ENCODE data around the gene RNF175. TPM values are rescaled to one million over a fixed set of nuclear protein-coding genes. Genes with fewer than 3 reads are reported as not detected.

RNF175 gene
- polyA plus RNA-seq (2013, experiment 1 of 2) = 5.9 TPM
- polyA plus RNA-seq (2013, experiment 2 of 2) = 10.3 TPM

DNA sequence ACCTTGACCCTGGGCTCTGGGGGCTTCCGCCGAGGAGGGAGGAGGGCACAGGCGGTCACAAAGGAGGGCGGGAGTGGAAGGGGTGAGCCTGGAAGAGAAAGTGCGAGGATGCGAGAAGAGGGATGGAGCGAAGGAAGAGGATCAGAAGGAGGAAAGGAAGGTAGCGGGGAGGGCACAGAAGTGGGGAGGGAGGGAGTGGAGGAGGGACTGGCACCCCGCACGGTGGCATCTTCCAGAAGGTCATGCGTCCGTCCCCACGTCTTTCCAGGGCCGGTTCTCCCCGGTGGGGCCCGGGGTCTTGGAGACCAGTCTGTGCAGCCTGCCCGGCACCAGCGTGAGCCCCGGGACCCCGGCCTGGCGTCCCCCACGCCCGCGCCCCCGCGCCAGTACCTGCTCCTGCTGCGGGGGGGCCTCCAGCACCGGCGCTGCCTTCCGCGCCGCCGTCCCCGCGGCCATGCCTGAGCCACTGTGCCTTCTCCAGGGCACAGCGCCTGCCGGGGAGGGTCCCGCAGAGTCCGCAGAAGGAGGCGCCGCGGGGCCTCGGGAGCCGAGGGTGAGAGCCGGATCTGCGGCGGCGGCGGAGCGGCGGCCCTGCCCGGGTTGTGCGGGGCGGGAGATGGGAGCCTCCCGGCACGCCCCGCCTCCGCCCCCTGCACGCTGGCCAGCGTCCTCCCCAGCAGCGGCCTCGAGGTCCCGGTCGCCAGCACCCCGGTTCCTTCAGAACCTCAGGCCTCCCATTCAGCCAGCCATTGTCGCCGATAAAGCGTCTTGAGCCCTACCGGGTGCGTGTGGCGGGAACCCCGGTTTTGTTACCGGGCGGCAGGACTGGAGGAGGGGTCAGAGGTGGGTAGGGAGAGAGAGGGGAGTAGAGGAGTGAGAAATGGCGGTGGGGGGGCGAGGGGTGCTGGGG lies at the start of gene RNF175:
RNF175 (minus strand) TSS at position 618 of the 910 bp plus-strand sequence; CDS start at position 456, 162 bp downstream.
- Histone ChIP-seq H3K27ac (ENCODE audit: low read depth, low read length) (0 out of 2 replicates have a peak within 1 kb of the TSS, but pooled peaks have one; percentile 17), H3K9ac (ENCODE audit: low read depth, low read length) (peak within 1 kb of the TSS; percentile 79), H3K4me3 (ENCODE audit: low read length) (peak within 1 kb of the TSS; percentile 70)

DNA sequence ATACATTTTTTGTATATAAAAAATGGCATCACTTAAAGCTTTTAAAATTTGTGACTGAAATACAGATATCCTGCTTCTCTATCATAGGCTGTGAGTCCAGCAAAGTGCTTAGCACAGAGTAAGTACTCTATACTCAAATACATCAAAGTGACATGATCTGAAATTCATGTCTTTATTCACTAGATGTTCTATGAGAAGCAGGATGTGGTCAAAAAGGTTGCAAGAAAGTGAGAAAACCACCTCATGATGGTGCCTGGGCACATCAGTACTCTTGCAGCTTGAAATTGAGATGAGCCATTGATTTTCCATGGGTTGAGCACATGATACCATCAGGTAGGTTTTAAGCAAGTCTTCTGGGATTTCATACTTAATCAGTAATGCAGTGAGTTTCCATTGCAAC lies 49.5 kb upstream of the RNF175 start:
- no peaks in the 10 kb centered on the region for H3K36me3 ChIP-seq (ENCODE audit: insufficient read depth, low read length)
- H3K9me3 ChIP-seq (ENCODE audit: insufficient read depth, low read depth, low read length) = no peaks in the 10 kb centered on the region
- no peak overlapping the region for H3K9ac ChIP-seq (ENCODE audit: low read depth, low read length)
- H3K27ac ChIP-seq (ENCODE audit: low read depth, low read length) = no peak overlapping the region
- no peak overlapping the region for H3K4me3 ChIP-seq (ENCODE audit: low read length)
- H3K4me1 ChIP-seq (ENCODE audit: insufficient read depth, low read length) = peaks cover 5% of the 10 kb centered on the region; the same call in 1 of the 2 replicates
- H3K27me3 ChIP-seq (ENCODE audit: insufficient read depth, low read length) = no peaks in the 10 kb centered on the region

More for the DNA sequence above, at the start of gene RNF175:
- peaks cover 27% of the 10 kb centered on the region for H3K27me3 ChIP-seq (ENCODE audit: insufficient read depth, low read length)
- peaks cover 30% of the 10 kb centered on the region for H3K4me1 ChIP-seq (ENCODE audit: insufficient read depth, low read length)
- WGBS = under 1% methylated on average over 76 of the region's 76 CpGs
- H3K9me3 ChIP-seq (ENCODE audit: insufficient read depth, low read depth, low read length) = no peaks in the 10 kb centered on the region
- no peaks in the 10 kb centered on the region for H3K36me3 ChIP-seq (ENCODE audit: insufficient read depth, low read length)

DNA sequence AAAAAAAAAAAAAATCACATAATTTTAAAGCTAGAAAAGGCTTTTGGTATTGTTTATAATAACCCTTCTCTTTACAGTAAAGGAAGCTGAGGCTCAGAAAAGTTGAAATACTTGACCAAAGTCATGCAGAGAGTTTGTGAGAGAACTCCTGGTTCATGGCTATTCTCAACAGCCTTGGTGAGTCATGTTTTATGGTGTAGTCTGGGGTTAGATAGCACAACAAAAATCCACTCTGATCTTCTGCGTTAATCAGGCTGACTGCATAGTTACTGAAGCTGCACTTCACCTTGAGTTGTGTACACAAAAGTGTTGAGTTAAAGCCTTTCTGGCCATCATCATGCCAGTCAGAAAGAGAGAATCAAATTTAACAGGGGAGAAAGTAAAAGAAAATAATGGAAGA lies 48.4 kb upstream of the RNF175 start:
- Histone ChIP-seq H3K9ac (ENCODE audit: low read depth, low read length) (no peak overlapping the region), H3K4me3 (ENCODE audit: low read length) (no peak overlapping the region), H3K36me3 (ENCODE audit: insufficient read depth, low read length) (no peaks in the 10 kb centered on the region), H3K9me3 (ENCODE audit: insufficient read depth, low read depth, low read length) (no peaks in the 10 kb centered on the region), H3K4me1 (ENCODE audit: insufficient read depth, low read length) (peaks cover 5% of the 10 kb centered on the region; the same call in 1 of the 2 replicates), H3K27me3 (ENCODE audit: insufficient read depth, low read length) (no peaks in the 10 kb centered on the region), H3K27ac (ENCODE audit: low read depth, low read length) (no peak overlapping the region)
- whole genome bisulfite sequencing = 100% methylated on average over 1 of the region's 1 CpG

DNA sequence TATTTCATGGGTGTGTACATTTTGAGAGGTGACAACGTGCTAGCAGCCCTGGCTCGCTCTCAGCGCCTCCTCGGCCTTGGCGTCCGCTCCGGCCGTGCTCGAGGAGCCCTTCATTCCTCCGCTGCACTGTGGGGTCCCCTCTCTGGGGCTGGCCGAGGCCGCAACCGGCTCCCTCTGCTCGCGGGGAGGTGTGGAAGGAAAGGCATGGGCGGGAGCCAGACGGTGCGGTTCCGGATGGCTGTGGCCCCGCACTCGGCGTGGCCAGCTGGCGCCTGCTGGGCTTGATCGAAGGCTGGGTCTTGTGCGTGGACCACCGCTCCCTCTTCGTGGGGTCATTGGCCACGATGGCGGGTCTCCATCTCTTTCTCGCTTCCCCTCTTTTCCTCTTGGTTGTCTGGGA lies 46.2 kb upstream of the RNF175 start:
- no peaks in the 10 kb centered on the region for H3K27me3 ChIP-seq (ENCODE audit: insufficient read depth, low read length)
- no peak overlapping the region for H3K9ac ChIP-seq (ENCODE audit: low read depth, low read length)
- H3K27ac ChIP-seq (ENCODE audit: low read depth, low read length) = no peak overlapping the region
- 94% methylated on average over 30 of the region's 30 CpGs for WGBS
- H3K4me1 ChIP-seq (ENCODE audit: insufficient read depth, low read length) = no peaks in the 10 kb centered on the region
- H3K4me3 ChIP-seq (ENCODE audit: low read length) = no peak overlapping the region
- no peaks in the 10 kb centered on the region for H3K9me3 ChIP-seq (ENCODE audit: insufficient read depth, low read depth, low read length)
- no peaks in the 10 kb centered on the region for H3K36me3 ChIP-seq (ENCODE audit: insufficient read depth, low read length)

DNA sequence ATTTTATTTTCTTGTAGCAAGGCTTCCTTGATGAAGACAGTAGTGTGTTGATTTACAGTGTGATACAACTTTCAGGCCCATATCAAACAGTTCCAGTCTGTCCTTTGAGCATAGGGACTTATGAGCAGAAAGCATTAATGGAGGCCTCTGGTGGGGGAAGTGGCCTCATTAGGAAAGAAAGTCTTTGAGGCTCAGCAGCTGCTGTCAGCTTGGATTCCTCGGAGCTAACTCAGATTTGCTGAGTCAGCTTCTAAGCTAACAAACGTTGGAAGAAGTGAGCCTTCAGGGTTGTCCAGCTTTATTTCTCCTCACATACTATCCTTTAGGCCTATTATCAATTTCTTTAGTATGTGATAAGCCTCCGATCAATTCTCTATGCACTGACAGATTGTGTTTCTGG lies 44.9 kb upstream of the RNF175 start:
- no peak overlapping the region for H3K27ac ChIP-seq (ENCODE audit: low read depth, low read length)
- H3K9ac ChIP-seq (ENCODE audit: low read depth, low read length) = no peak overlapping the region
- no peaks in the 10 kb centered on the region for H3K36me3 ChIP-seq (ENCODE audit: insufficient read depth, low read length)
- no peaks in the 10 kb centered on the region for H3K9me3 ChIP-seq (ENCODE audit: insufficient read depth, low read depth, low read length)
- 57% methylated on average over 3 of the region's 3 CpGs for WGBS
- H3K27me3 ChIP-seq (ENCODE audit: insufficient read depth, low read length) = no peaks in the 10 kb centered on the region
- H3K4me1 ChIP-seq (ENCODE audit: insufficient read depth, low read length) = no peaks in the 10 kb centered on the region
- H3K4me3 ChIP-seq (ENCODE audit: low read length) = no peak overlapping the region

DNA sequence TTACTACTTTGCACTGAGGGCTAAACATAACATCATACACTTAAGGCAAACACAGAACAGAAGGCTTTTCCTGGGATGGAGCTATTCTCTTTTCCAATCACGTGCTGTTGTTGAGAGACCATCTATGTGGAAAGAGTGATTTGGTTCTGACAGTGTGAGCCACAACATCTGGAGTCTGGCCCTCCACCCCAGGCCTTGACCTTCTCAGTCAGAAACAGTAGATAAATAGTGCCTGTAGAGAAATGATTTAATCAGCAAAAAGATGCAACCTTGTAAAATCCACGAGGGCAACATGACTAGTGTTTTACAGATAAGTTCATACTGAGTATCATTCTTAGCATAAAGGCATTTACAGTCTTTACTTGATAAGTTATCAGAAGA lies 39.9 kb upstream of the RNF175 start:
- 77% methylated on average over 2 of the region's 2 CpGs for WGBS
- H3K27ac ChIP-seq (ENCODE audit: low read depth, low read length) = no peak overlapping the region
- no peak overlapping the region for H3K9ac ChIP-seq (ENCODE audit: low read depth, low read length)
- H3K9me3 ChIP-seq (ENCODE audit: insufficient read depth, low read depth, low read length) = no peaks in the 10 kb centered on the region
- no peaks in the 10 kb centered on the region for H3K27me3 ChIP-seq (ENCODE audit: insufficient read depth, low read length)
- no peak overlapping the region for H3K4me3 ChIP-seq (ENCODE audit: low read length)
- H3K36me3 ChIP-seq (ENCODE audit: insufficient read depth, low read length) = no peaks in the 10 kb centered on the region
- H3K4me1 ChIP-seq (ENCODE audit: insufficient read depth, low read length) = no peaks in the 10 kb centered on the region

DNA sequence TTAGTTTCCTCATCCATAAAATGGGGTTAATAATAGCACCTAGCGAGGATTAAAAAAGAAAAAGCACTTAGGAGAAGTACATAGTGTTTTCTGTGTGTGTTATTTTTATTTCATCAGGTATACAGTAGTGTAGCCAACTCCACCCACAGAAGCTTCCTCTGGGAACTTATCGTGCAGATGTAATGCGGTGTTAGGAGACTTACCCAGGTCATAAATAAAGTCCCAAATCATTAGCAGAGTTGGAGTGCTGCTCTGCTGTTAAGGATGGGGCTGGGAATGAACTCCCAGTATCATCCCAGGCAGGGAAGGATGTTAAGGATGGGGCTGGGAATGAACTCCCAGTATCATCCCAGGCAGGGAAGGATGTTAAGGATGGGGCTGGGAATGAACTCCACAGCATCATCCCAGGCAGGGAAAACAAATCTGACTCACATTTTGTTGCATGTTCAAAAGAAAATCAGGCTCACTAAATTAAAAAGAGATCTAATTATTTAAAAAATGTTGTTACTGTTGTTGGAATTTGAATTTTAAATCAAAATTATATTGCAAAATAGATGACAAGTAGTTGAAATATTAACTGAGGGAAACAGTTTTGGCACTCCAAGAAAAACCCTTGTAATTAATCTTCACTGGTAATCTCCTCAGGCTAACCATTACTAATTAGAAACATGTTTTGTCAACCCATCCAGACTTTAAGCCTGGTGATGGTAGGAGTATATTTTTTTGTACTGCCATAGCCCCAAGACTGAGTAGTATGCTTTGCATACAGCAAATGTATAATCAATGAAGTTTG lies 39.3 kb upstream of the RNF175 start:
- H3K4me3 ChIP-seq (ENCODE audit: low read length) = no peak overlapping the region
- no peaks in the 10 kb centered on the region for H3K9me3 ChIP-seq (ENCODE audit: insufficient read depth, low read depth, low read length)
- no peaks in the 10 kb centered on the region for H3K36me3 ChIP-seq (ENCODE audit: insufficient read depth, low read length)
- no peaks in the 10 kb centered on the region for H3K27me3 ChIP-seq (ENCODE audit: insufficient read depth, low read length)
- H3K27ac ChIP-seq (ENCODE audit: low read depth, low read length) = no peak overlapping the region
- H3K4me1 ChIP-seq (ENCODE audit: insufficient read depth, low read length) = peaks cover under 1% of the 10 kb centered on the region; the same call in 1 of the 2 replicates
- WGBS = 100% methylated on average over 2 of the region's 3 CpGs
- no peak overlapping the region for H3K9ac ChIP-seq (ENCODE audit: low read depth, low read length)

DNA sequence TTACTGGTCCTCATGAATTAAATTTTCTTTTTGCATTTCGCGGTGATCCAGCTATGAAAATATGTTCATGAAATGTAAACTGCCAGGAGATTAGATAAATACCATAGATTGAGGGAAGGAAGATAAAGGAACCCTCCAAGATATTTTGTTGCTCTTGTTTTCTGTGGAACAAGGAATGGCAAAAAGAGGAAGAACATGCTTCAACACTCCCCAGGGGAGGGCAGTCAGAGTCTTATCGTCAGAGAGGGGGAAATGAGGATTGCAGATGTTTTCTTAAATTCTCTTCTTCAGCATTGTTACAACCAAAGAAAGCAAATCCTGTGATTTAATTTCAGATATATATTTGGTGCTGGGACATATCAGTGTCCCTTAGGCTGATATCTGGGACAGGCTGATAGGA lies 38.6 kb upstream of the RNF175 start:
- Histone ChIP-seq H3K27me3 (ENCODE audit: insufficient read depth, low read length) (no peaks in the 10 kb centered on the region), H3K4me1 (ENCODE audit: insufficient read depth, low read length) (peaks cover 5% of the 10 kb centered on the region; the same call in 1 of the 2 replicates), H3K9me3 (ENCODE audit: insufficient read depth, low read depth, low read length) (no peaks in the 10 kb centered on the region), H3K36me3 (ENCODE audit: insufficient read depth, low read length) (no peaks in the 10 kb centered on the region), H3K27ac (ENCODE audit: low read depth, low read length) (no peak overlapping the region), H3K4me3 (ENCODE audit: low read length) (no peak overlapping the region), H3K9ac (ENCODE audit: low read depth, low read length) (no peak overlapping the region)
- WGBS = 73% methylated on average over 3 of the region's 3 CpGs

DNA sequence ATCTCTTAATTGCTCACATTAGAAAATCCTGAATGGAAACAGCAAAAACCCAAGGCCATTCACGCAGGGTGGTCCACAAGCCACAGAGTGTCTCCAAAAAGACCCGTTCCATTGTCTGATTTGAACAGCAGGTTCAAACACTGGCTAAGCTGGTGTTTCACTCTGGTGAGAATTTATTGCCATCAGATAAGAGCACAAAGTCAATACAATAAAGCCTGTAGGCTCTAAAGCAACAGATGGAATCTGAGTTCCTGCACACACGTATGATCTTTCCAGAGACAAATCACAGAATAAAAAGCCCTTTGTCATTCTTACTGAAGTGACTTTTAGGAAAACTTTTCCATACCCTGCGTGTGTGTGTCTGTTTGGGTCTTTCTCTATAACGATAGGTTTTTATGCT lies 34.2 kb upstream of the RNF175 start:
- 84% methylated on average over 3 of the region's 5 CpGs for WGBS
- no peaks in the 10 kb centered on the region for H3K9me3 ChIP-seq (ENCODE audit: insufficient read depth, low read depth, low read length)
- no peak overlapping the region for H3K9ac ChIP-seq (ENCODE audit: low read depth, low read length)

DNA sequence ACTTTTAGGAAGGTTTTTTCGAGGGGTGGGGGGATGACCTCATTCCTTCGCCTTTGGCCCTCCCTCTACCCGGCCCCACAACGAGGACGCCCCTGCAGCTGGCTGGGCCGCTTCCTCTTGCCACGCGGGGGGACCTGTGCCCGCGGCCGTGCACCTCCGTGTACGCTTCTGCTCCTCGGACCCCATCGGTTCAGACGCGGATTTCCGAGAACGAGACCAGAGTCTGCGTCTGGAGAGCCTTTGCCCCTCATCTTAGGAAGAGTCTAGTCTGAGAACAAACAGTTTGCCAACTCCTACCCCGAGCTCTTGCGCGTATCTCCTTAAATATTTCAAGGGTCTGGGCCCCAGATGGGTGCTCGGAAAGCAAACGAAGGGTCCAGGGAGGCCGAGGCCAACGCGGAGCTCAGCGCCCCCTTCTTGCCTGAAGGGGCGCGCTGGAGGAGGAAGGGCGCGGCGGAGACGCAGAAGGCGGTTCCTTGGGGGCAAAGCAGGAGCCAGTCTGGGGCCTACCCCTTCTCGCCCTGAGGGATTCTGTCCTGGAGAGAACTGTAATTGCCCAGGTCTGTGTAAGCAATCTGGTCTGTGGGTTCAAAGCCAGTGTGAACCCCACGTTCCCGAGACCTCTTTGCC lies 32.9 kb upstream of the RNF175 start:
- Histone ChIP-seq H3K9ac (ENCODE audit: low read depth, low read length) (peak overlapping the region; percentile 87), H3K4me1 (ENCODE audit: insufficient read depth, low read length) (peaks cover 21% of the 10 kb centered on the region), H3K4me3 (ENCODE audit: low read length) (peak overlapping the region; percentile 80), H3K36me3 (ENCODE audit: insufficient read depth, low read length) (no peaks in the 10 kb centered on the region), H3K27ac (ENCODE audit: low read depth, low read length) (peak overlapping the region; percentile 57), H3K27me3 (ENCODE audit: insufficient read depth, low read length) (peaks cover 21% of the 10 kb centered on the region), H3K9me3 (ENCODE audit: insufficient read depth, low read depth, low read length) (no peaks in the 10 kb centered on the region)
- 45% methylated on average over 38 of the region's 39 CpGs for WGBS

More for the DNA sequence above, 34.2 kb upstream of the RNF175 start:
- Histone ChIP-seq H3K27ac (ENCODE audit: low read depth, low read length) (no peak overlapping the region), H3K27me3 (ENCODE audit: insufficient read depth, low read length) (peaks cover 19% of the 10 kb centered on the region), H3K4me1 (ENCODE audit: insufficient read depth, low read length) (peaks cover 21% of the 10 kb centered on the region), H3K4me3 (ENCODE audit: low read length) (no peak overlapping the region), H3K36me3 (ENCODE audit: insufficient read depth, low read length) (no peaks in the 10 kb centered on the region)
